GM13977 (cell line): ENCODE results near the gene C6orf89.

Experiments used
- DNase-seq: peaks from one replicate; pipeline ENCODE4 v3.0.0; 2012; ENCODE audit warnings: low spot score
- CTCF ChIP-seq: IDR thresholded peaks from 2 replicates; pipeline ENCODE4 v1.5.1; 2012; ENCODE audit warnings: mild to moderate bottlenecking, control low read depth; ENCODE audit not compliant: insufficient read depth; ENCODE audit errors: extremely low read depth, missing control alignments
- in situ Hi-C: fragments of 300-500 bp; cut with MboI; formaldehyde crosslinking; loops from one replicate; pipeline ENCODE4 v1.12.0; 2022; ENCODE audit warnings: low sequenced_read_pairs, low pct_unique_long_range_greater_than_20kb, mixed read lengths, inconsistent platforms; ENCODE audit not compliant: unreplicated experiment

C6orf89 gene

GRCh38 chr6:36862848-36863382, 22.8 kb upstream of the C6orf89 start:
- in situ Hi-C loops = no loop called here
- TF ChIP-seq CTCF = no peak

GRCh38 chr6:36863670-36864540, 21.8 kb upstream of the C6orf89 start:
- TF ChIP-seq CTCF = no peak
- in situ Hi-C loops = no loop called here
- DNase-seq = no peak

More at GRCh38 chr6:36862848-36863382, 22.8 kb upstream of the C6orf89 start:
- DNase-seq = no peak

GRCh38 chr6:36865835-36866234, 19.9 kb upstream of the C6orf89 start:
- in situ Hi-C loops = no loop called here
- TF ChIP-seq CTCF = no peak
- DNase-seq = no peak

GRCh38 chr6:36867471-36868224, 18.1 kb upstream of the C6orf89 start:
- no peak for DNase-seq
- in situ Hi-C loops = no loop called here
- TF ChIP-seq CTCF = no peak

GRCh38 chr6:36871686-36872085, 14.1 kb upstream of the C6orf89 start:
- TF ChIP-seq CTCF = no peak
- in situ Hi-C loops = no loop called here
- no peak for DNase-seq

- DNase-seq = no peak
- no peak for TF ChIP-seq CTCF
Observed at GRCh38 chr6:36873115-36873514, 12.6 kb upstream of the C6orf89 start.

More at GRCh38 chr6:36873115-36873514, 12.6 kb upstream of the C6orf89 start:
- in situ Hi-C loops = no loop called here
